Measurements from ENCODE around the gene ATP2B2.

GRCh38 chr3:10533737-10534023 is 28.3 kb upstream of the ATP2B2 start:
- TF ChIP-seq POLR2A (IDR thresholded peaks at IDR 0.05; ENCODE audit: low read length) (no peak), GATA1 (IDR thresholded peaks at IDR 0.05; ENCODE audit: low read depth, low read length) (no peak)

Measured in erythroblast (primary cell).